ENCODE results near the gene TRIO.

Gene TRIO

DNA sequence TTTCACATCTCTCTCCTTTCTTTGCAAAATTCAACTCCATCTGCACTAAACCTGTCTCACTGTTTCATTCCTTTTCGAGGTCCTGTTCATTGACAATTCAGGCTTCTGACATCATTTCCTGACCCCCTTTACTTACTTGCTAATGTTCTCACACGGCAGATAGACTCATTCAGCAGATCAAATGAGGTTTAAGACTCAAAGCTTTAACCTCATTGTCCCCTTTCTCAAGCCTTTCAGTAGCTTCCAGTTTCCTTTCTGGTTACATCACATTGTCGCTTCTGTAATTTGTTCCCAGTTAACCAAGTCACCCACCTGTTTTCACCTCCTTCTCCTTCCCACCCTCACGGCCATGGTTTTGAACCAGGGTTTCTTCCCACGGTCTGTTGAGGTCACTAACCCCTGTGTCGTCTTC is 295.1 kb downstream of the TRIO start:
- DNase-seq (ENCODE audit: low spot score), result no peak

DNA sequence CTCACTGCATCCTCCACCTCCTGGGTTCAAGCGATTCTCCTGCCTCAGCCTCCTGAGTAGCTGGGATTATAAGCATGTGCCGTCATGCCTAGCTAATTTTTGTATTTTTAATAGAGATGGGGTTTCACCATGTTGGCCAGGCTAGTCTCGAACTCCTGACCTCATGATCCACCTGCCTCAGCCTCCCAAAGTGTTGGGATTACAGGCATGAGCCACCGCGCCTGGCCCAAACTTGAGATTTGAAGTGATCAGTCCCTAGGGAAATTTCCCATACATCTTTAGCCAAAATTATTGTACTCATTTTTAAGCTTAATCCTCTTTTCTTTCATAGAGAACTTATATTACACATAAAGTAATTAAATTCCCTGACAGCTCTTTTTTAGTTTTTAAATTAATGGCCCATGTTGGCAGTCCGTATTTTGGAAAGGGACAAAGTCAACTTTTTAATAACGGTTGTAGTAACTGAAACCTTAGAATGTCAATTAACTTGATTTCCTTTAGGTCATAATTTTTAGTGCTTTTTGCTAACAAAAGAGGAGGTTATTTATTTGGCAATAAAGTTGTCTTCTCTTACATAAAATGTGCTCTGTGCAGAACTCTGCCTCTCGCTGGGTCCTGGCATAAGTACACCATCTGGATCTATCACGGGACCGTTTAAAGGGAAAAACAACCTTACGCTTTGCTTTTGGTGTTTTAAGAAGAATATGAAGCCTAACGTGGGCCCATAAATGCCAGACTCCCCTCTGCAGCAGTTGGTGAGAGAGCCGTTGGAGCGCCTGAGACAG is 296.1 kb downstream of the TRIO start:
- no peak for DNase-seq (ENCODE audit: low spot score)

- no peak for DNase-seq (ENCODE audit: low spot score)
Observed at GRCh38 chr5:14440223-14440581, 297.1 kb downstream of the TRIO start.

DNA sequence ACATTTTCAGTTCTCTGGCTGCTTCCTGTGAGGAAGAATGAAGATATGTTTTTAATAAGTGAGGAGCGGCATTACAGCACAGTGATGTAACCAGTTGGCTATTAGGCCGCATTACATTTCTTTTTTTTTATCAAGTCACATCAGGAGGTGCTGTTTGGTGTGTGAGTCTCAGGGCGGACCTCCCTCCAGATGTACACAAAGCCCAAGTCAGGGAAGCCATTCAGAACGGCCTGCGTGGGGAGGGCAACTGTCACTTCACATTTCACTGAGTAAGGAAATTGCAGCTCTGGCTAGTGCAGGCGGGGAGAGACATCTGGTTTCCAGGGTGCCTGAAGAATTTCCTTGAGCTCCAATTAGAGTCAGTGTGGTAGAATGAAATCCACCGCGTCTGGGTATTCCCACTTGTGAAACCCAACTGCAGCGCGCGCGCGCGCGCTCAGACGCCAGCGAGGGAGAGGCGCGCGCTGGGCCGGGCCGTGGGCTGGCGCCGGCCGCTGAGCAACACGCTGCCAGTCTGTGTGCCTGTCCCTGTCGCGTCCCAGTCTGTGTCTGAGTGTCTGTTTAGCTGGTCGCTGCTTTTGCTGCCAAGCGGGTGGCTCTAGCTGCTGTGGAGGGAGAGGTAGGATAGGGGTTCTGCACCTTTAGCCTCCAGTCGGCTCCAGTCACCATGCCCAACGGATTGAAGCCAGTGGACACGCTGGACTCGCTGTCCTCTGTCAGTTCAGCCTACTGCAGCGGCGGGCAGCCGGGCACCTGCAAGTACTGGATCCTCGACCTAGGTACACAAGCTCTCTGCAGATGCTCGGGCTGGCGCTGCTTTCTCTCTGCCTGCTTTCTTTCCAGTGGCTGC is 297.7 kb downstream of the TRIO start:
- DNase-seq (ENCODE audit: low spot score), result peak; percentile 20

GRCh38 chr5:14441641-14442040 is 298.5 kb downstream of the TRIO start:
- DNase-seq (ENCODE audit: low spot score), result no peak

DNA sequence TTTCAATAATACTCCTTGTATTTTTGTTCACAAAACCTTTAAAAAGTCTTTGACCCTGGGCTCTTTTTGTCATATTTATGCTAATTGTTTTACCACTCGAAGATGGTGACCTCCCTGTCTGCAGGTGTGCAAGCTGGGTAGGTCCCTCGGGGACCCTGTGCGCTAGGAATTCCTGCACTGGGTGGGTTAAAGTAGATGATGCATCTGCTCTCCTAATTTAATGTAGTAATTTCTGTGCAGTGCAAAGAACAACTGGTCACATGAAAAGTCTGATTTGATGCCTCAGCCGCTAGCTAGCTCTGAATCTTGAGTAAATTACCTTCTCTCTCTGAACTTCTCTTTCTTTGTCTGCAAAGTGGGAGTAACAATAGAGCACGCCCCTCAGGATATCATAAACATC is 299.4 kb downstream of the TRIO start:
- DNase-seq (ENCODE audit: low spot score), result no peak

DNA sequence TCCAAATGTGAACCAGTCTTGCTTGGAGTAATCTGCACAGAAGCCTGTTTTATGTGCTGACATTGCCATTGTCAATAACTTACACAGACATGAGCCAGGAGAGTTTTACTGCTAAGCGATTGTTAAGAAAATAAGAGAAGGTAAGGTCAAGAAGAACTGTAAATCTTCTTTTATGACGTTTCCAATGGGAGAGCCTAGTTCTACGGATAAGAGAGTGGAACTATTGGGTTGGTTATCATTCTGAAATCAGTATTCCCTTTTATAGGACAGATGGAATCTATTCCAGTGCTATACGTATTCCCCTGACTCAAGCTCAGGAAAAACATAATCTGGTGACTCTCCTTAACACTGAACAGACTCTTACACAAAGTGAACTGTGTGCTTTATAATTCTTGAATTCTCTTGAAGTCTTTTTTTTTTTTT is 300.5 kb downstream of the TRIO start:
- DNase-seq (ENCODE audit: low spot score), result no peak

GRCh38 chr5:14444161-14444560 is 301.0 kb downstream of the TRIO start:
- no peak for DNase-seq (ENCODE audit: low spot score)

- DNase-seq (ENCODE audit: low spot score), result no peak
Observed at GRCh38 chr5:14445013-14445412, 301.9 kb downstream of the TRIO start.

DNA sequence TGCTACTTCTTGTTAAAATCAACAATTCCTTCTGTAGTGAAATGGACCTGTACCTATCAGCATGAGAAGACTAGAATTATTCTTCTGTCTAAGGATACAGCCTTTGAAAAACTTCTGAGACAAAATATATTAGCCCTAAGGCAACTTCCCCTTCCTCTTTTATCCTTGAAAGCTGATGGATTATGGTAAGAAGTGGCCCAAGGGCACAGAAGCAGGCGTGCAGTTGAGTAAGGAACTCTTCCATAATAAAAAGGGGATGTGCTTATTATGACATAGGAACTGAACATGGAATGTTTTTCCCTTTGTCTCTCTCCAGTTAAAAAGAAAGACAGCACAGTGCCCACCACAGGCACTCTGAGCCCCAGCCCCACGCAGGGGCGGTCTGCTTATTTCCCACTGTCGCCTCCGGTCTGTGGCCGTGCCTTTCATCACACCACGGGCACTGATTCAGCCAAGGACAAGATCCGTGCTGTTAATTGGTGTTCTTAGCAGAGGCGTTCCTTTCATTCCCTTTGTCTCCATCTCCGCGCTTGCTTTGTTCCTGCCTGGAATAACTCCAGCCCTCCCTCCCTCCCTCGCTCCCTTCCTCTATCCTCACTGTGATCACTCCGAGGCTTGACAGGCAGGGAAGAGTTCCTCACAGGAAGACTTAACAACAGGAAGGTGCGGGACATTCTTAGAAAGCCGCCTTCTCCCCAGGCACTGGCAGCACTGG is 302.6 kb downstream of the TRIO start:
- no peak for DNase-seq (ENCODE audit: low spot score)

GRCh38 chr5:14447958-14448911 is 305.1 kb downstream of the TRIO start:
- DNase-seq (ENCODE audit: low spot score), result no peak

DNA sequence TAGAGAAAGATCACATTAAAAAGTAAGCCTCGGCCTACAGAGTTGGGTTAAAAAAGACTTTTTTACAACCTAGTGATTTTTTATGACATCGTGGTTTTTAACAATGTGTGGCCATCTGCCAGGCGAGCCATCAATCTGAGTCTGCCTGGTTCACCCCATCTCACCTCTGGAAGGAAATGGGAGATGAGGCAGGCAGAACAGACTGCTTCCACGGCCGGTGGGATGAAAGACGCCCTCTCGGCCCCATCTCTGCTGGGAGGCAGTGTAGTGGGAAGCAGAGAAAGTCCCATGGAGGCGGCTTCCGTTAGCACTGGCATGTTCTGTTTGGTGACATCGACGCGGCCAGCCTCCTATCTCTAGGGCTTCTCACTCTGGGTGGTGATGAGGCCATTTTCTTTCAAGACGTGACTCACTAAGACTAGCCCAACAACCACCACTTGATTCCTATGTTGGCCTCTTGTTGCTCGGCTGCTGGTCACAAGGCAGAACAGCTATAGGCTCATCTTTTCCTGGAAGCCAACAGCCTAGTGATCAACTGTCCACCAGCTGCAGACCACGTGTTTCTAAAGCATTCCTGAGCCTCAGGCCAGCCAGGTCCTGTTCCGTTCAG is 306.0 kb downstream of the TRIO start:
- no peak for DNase-seq (ENCODE audit: low spot score)

GRCh38 chr5:14450018-14450524 is 306.9 kb downstream of the TRIO start:
- no peak for DNase-seq (ENCODE audit: low spot score)

DNA sequence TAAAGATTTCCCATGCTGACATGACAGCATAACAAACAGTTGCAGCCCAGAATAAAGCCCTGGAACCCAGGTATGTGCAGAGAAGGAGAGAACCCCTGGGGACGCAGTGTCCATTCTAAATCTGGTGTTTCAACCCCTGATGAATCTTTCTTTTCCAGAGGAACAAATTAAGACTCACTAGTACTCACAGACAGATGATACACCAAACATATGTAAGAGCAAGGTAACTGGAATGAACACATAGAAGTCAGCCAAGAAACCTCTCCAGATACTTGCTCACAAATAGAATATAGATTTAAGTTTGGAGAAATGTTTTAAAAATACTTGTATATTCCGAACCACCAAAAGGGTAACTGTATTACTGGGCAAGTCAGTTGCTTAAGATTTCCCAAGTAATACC is 307.6 kb downstream of the TRIO start:
- DNase-seq (ENCODE audit: low spot score), result no peak

DNA sequence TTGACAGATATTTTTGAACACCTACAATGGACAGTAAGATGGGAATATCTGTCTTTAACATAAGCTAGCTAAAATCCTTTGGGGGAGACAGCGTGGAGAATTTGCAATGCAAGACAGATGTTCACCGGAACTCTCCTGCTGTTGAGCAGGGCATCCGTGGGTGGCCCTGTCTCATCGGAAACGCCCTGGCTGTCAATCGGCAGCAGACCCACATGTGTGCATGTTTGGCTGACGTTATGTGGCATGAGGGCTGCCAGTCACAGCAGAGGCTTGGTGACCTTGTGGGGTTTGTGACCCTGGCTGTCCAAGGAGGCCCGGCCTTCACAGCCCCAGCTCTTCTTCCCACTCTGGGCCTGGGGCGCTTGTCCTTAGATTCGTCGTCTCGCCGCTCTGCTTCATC is 308.7 kb downstream of the TRIO start:
- DNase-seq (ENCODE audit: low spot score), result no peak

DNA sequence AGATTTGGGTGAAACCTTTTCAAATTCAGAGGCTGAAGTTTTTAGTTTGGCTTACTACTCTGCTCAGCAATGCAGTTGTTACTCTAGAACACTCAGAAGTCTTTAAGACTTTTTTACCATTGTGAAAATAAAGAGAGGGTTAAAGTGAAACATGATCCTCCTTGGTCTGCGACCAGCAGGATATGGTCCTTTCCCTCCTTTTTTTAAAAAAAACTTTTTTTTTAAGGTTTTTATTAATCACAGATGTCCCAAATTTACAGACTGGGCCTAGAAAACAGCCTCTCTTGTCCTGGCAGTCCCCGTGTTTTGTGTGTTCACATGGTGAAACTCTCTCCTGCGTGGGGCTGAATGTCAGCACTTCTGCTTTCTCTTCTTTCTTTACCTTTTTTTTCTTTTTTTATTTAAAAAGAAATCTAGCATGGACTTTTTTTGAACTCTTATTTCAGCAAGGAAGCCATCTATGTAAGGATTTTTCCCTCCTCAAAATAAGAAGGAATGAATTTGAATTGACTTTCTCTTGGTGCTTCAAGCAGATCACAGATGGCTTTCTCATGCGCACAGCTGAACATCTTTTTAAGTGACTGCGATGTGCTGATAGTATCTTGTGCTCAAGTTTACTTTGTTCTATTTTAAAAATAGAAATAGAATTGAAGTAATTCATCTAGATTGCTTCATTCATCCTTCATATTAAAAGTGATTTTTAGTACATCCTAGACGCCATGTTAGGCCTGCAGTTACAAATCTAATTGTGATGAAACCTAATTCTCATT is 309.7 kb downstream of the TRIO start:
- no peak for DNase-seq (ENCODE audit: low spot score)

DNA sequence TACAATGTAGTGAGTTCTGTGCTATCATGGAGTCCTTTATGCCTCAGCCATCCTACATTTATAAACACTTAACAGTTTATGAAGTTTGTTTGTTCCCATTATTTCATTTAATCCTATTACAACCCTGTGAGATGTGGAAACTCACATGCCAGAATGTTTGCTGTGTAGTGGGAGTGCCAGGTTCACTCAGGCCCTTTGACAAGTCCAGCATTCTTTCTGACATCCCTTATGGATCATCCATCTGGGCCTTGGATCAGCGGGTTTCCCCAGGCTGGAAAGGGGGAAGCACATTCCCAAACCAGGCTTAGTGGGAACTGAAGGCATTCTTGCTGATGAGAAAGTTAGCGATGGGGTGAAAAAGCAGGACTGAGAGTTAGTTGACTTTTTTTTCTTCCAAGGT is 310.3 kb downstream of the TRIO start:
- no peak for DNase-seq (ENCODE audit: low spot score)

GRCh38 chr5:14455814-14456321 is 312.7 kb downstream of the TRIO start:
- no peak for DNase-seq (ENCODE audit: low spot score)

- DNase-seq (ENCODE audit: low spot score), result no peak
Observed at GRCh38 chr5:14457476-14457875, 314.3 kb downstream of the TRIO start.

GRCh38 chr5:14458414-14458813 is 315.3 kb downstream of the TRIO start:
- DNase-seq (ENCODE audit: low spot score), result no peak
